Mucosa of rectum (tissue), 2 donors: ENCODE data around the gene ZC3H12A.

ENCODE experiments used
- H3K27ac ChIP-seq, 2 donors: one replicate each; pipeline ENCODE4 v1.7.0; 2013; ENCODE audit warnings: inconsistent platforms in 2 of 2, low read depth in 2 of 2, low read length in 2 of 2
- H3K27me3 ChIP-seq, 2 donors: one replicate each; pipeline ENCODE4 v1.7.0; 2013; ENCODE audit warnings: low read length in 2 of 2; ENCODE audit not compliant: control insufficient read depth in 2 of 2, insufficient read depth in 2 of 2
- H3K36me3 ChIP-seq, 2 donors: one replicate each; pipeline ENCODE4 v1.7.0; 2013; ENCODE audit warnings: low read length in 2 of 2; ENCODE audit not compliant: control insufficient read depth in 2 of 2, insufficient read depth in 2 of 2
- H3K4me1 ChIP-seq, 2 donors: one replicate each; pipeline ENCODE4 v1.7.0; 2013; ENCODE audit warnings: low read length in 2 of 2, mild to moderate bottlenecking in 1 of 2; ENCODE audit not compliant: control insufficient read depth in 2 of 2, insufficient read depth in 2 of 2
- H3K4me3 ChIP-seq, 2 donors: one replicate each; pipeline ENCODE4 v1.7.0; 2013; ENCODE audit warnings: low read length in 2 of 2
- H3K9ac ChIP-seq, 2 donors: one replicate each; pipeline ENCODE4 v1.7.0; 2013; ENCODE audit warnings: low read length in 2 of 2, low read depth in 1 of 2, mild to moderate bottlenecking in 1 of 2
- H3K9me3 ChIP-seq, 2 donors: one replicate each; pipeline ENCODE4 v1.7.0; 2013; ENCODE audit warnings: low read length in 2 of 2; ENCODE audit not compliant: control insufficient read depth in 2 of 2
- donor health status: healthy.
- donor health status: Normal muscosa, but diverticular disease.

Gene ZC3H12A

GRCh38 chr1:37477198-37477931 lies 3.0 kb downstream of the ZC3H12A start:
- no peaks in the 10 kb centered on the region for H3K9me3 ChIP-seq
- peak overlapping the region; percentile 89 to 97 for H3K4me3 ChIP-seq
- H3K27me3 ChIP-seq: no peaks in the 10 kb centered on the region
- peak overlapping the region; percentile 86 to 99 for H3K9ac ChIP-seq
- H3K27ac ChIP-seq: peak overlapping the region; percentile 96 to 98
- peaks cover 68 to 73% of the 10 kb centered on the region in 2 donors for H3K4me1 ChIP-seq
- peaks cover 42 to 46% of the 10 kb centered on the region in 2 donors for H3K36me3 ChIP-seq

- Histone ChIP-seq H3K9ac (peak overlapping the region; percentile 86 to 99), H3K27ac (peak overlapping the region; percentile 96 to 98), H3K4me1 (peaks cover 68 to 70% of the 10 kb centered on the region in 2 donors), H3K36me3 (peaks cover 48 to 51% of the 10 kb centered on the region in 2 donors), H3K4me3 (peak overlapping the region; percentile 89 to 97), H3K9me3 (no peaks in the 10 kb centered on the region), H3K27me3 (no peaks in the 10 kb centered on the region)
These were observed 3.6 kb downstream of the ZC3H12A start for GRCh38 chr1:37477946-37478345.

- peaks cover 65 to 67% of the 10 kb centered on the region in 2 donors for H3K4me1 ChIP-seq
- H3K4me3 ChIP-seq: peak overlapping the region; percentile 89 to 97
- H3K9me3 ChIP-seq: no peaks in the 10 kb centered on the region
- H3K27me3 ChIP-seq: no peaks in the 10 kb centered on the region
- peak overlapping the region; percentile 96 to 98 for H3K27ac ChIP-seq
- H3K9ac ChIP-seq: peak overlapping the region; percentile 86 to 99
- peaks cover 53 to 57% of the 10 kb centered on the region in 2 donors for H3K36me3 ChIP-seq
These were observed 4.1 kb downstream of the ZC3H12A start for GRCh38 chr1:37478451-37478881.

- peak overlapping the region; percentile 96 to 98 for H3K27ac ChIP-seq
- peak overlapping the region; percentile 89 to 97 for H3K4me3 ChIP-seq
- no peaks in the 10 kb centered on the region for H3K27me3 ChIP-seq
- H3K36me3 ChIP-seq: peaks cover 57 to 61% of the 10 kb centered on the region in 2 donors
- H3K9ac ChIP-seq: peak overlapping the region; percentile 86 to 99
- peaks cover 60 to 63% of the 10 kb centered on the region in 2 donors for H3K4me1 ChIP-seq
- no peaks in the 10 kb centered on the region for H3K9me3 ChIP-seq
These were observed 4.5 kb downstream of the ZC3H12A start for GRCh38 chr1:37478890-37479254.

GRCh38 chr1:37479255-37480124 lies 5.1 kb downstream of the ZC3H12A start:
- peaks cover 59 to 67% of the 10 kb centered on the region in 2 donors for H3K36me3 ChIP-seq
- no peaks in the 10 kb centered on the region for H3K27me3 ChIP-seq
- no peaks in the 10 kb centered on the region for H3K9me3 ChIP-seq
- peak overlapping the region; percentile 89 to 97 for H3K4me3 ChIP-seq
- H3K27ac ChIP-seq: peak overlapping the region; percentile 96 to 98
- H3K4me1 ChIP-seq: peaks cover 58 to 60% of the 10 kb centered on the region in 2 donors
- peak overlapping the region; percentile 86 to 99 for H3K9ac ChIP-seq

- H3K27ac ChIP-seq: peak overlapping the region; percentile 96 to 98
- peaks cover 62 to 68% of the 10 kb centered on the region in 2 donors for H3K36me3 ChIP-seq
- peak overlapping the region; percentile 60 to 89 for H3K4me3 ChIP-seq
- H3K9me3 ChIP-seq: no peaks in the 10 kb centered on the region
- no peaks in the 10 kb centered on the region for H3K27me3 ChIP-seq
- peaks cover 56 to 57% of the 10 kb centered on the region in 2 donors for H3K4me1 ChIP-seq
- H3K9ac ChIP-seq: peak overlapping the region; percentile 69 to 86
These were observed 5.7 kb downstream of the ZC3H12A start for GRCh38 chr1:37480125-37480466.

- Histone ChIP-seq H3K4me3 (peak overlapping the region in 1 of 2 donors; percentile 60), H3K36me3 (peaks cover 59 to 69% of the 10 kb centered on the region in 2 donors), H3K9me3 (no peaks in the 10 kb centered on the region), H3K27me3 (no peaks in the 10 kb centered on the region), H3K4me1 (peaks cover 56 to 57% of the 10 kb centered on the region in 2 donors), H3K9ac (peak overlapping the region in 1 of 2 donors; percentile 69), H3K27ac (peak overlapping the region; percentile 96 to 98)
These were observed 6.4 kb downstream of the ZC3H12A start for GRCh38 chr1:37480581-37481288.

- Histone ChIP-seq H3K9ac (no peak overlapping the region), H3K4me3 (no peak overlapping the region), H3K4me1 (peaks cover 52% of the 10 kb centered on the region in 2 donors), H3K27me3 (no peaks in the 10 kb centered on the region), H3K9me3 (no peaks in the 10 kb centered on the region), H3K36me3 (peaks cover 53 to 63% of the 10 kb centered on the region in 2 donors), H3K27ac (peak overlapping the region in 1 of 2 donors; percentile 98)
These were observed 7.1 kb downstream of the ZC3H12A start for GRCh38 chr1:37481289-37482003.

- no peak overlapping the region for H3K27ac ChIP-seq
- H3K36me3 ChIP-seq: peaks cover 53 to 63% of the 10 kb centered on the region in 2 donors
- peaks cover 52 to 53% of the 10 kb centered on the region in 2 donors for H3K4me1 ChIP-seq
These were observed 7.8 kb downstream of the ZC3H12A start for GRCh38 chr1:37482004-37482785.

More at GRCh38 chr1:37482004-37482785, 7.8 kb downstream of the ZC3H12A start:
- Histone ChIP-seq H3K9ac (no peak overlapping the region), H3K4me3 (no peak overlapping the region), H3K9me3 (no peaks in the 10 kb centered on the region), H3K27me3 (no peaks in the 10 kb centered on the region)
